Activated CD4-positive, alpha-beta memory T cell treated with anti-CD3 and anti-CD28 coated beads for 36 hours (primary cell): ENCODE results near the gene CRTC3. TPM values are rescaled to one million over a fixed set of nuclear protein-coding genes. Genes with fewer than 3 reads are reported as not detected.
A peak's percentile ranks its signal among the peaks of the same experiment; 100 is the strongest.

Source experiments
- CTCF ChIA-PET: fragments of 350-600 bp; sonication (Branson Sonifier 250); formaldehyde crosslinking; loops from one replicate; lab custom pipeline; 2021; ENCODE audit warnings: antibody characterized with exemption, inconsistent platforms; lab: Charles Lee
- POLR2A ChIA-PET: fragments of 350-600 bp; sonication (Branson Sonifier 250); formaldehyde crosslinking; loops from one replicate; lab custom pipeline; 2021; ENCODE audit warnings: antibody characterized with exemption; lab: Charles Lee
- DNase-seq: peaks from one replicate; pipeline ENCODE4 v3.0.0-alpha.2; 2020
- H3K27ac Mint-ChIP-seq: one replicate; pipeline ENCODE4 v1.8.0; 2021; ENCODE audit warnings: mixed read lengths
- H3K27me3 Mint-ChIP-seq: one replicate; pipeline ENCODE4 v1.8.0; 2021; ENCODE audit warnings: mixed read lengths
- H3K36me3 Mint-ChIP-seq: one replicate; pipeline ENCODE4 v1.8.0; 2021; ENCODE audit warnings: mixed read lengths
- H3K4me1 Mint-ChIP-seq: one replicate; pipeline ENCODE4 v1.8.0; 2021; ENCODE audit warnings: low read depth, mixed read lengths
- H3K4me3 Mint-ChIP-seq: one replicate; pipeline ENCODE4 v1.8.0; 2021; ENCODE audit warnings: mild to moderate bottlenecking, mixed read lengths
- H3K9me3 Mint-ChIP-seq: one replicate; pipeline ENCODE4 v1.8.0; 2021; ENCODE audit warnings: mixed read lengths
- intact Hi-C: fragments of 100-400 bp; cut with micrococcal nuclease; formaldehyde crosslinking; loops from one replicate; pipeline ENCODE4 v1.15.1; 2023
- total RNA-seq, 2 experiments: library from RNA; stranded (reverse); gene quantifications; one replicate each; pipeline ENCODE4 v1.2.3, GENCODE V29; 2021

The CRTC3 gene
- total RNA-seq, 2 experiments from 2014 or later = 34.7 to 37.8 TPM

GRCh38 chr15:90607361-90607760 lies 77.6 kb downstream of the CRTC3 start:
- Mint-ChIP-seq H3K36me3 (peaks cover 18% of the 10 kb centered on the region), H3K4me1 (peaks cover 14% of the 10 kb centered on the region), H3K9me3 (no peaks in the 10 kb centered on the region), H3K4me3 (no peak overlapping the region), H3K27ac (no peak overlapping the region), H3K27me3 (no peaks in the 10 kb centered on the region)
- ChIA-PET CTCF (interaction anchor here (1.0 to 1.3 kb wide), 2 partner anchors 9 to 315 kb away, joined by 3 read pairs; no protein-coding TSS in a partner anchor), POLR2A (no interaction called here)
- intact Hi-C loops = no loop called here
- DNase-seq = no peak

GRCh38 chr15:90609242-90610180 lies 79.8 kb downstream of the CRTC3 start:
- Mint-ChIP-seq H3K36me3 (peaks cover 13% of the 10 kb centered on the region), H3K27me3 (no peaks in the 10 kb centered on the region), H3K27ac (no peak overlapping the region), H3K4me3 (no peak overlapping the region), H3K9me3 (no peaks in the 10 kb centered on the region), H3K4me1 (peaks cover 14% of the 10 kb centered on the region)
- intact Hi-C loops = no loop called here
- ChIA-PET POLR2A (no interaction called here), CTCF (no interaction called here)
- no peak for DNase-seq

GRCh38 chr15:90610190-90610589 lies 80.5 kb downstream of the CRTC3 start:
- no peak for DNase-seq
- Mint-ChIP-seq H3K4me3 (no peak overlapping the region), H3K27me3 (no peaks in the 10 kb centered on the region), H3K9me3 (no peaks in the 10 kb centered on the region), H3K36me3 (peaks cover 14% of the 10 kb centered on the region), H3K4me1 (peaks cover 13% of the 10 kb centered on the region), H3K27ac (no peak overlapping the region)
- CTCF ChIA-PET = no interaction called here
- intact Hi-C loops = no loop called here
- POLR2A ChIA-PET = no interaction called here

- ChIA-PET CTCF (no interaction called here), POLR2A (no interaction called here)
- DNase-seq = no peak
- H3K36me3 Mint-ChIP-seq = peaks cover 20% of the 10 kb centered on the region
- H3K9me3 Mint-ChIP-seq = no peaks in the 10 kb centered on the region
- peaks cover 13% of the 10 kb centered on the region for H3K4me1 Mint-ChIP-seq
- H3K4me3 Mint-ChIP-seq = no peak overlapping the region
- H3K27me3 Mint-ChIP-seq = no peaks in the 10 kb centered on the region
- no peak overlapping the region for H3K27ac Mint-ChIP-seq
- intact Hi-C loops = no loop called here
Observed at GRCh38 chr15:90611157-90611556, 81.4 kb downstream of the CRTC3 start.

- Mint-ChIP-seq H3K27ac (peak overlapping the region; percentile 21), H3K36me3 (peaks cover 40% of the 10 kb centered on the region), H3K4me1 (peaks cover 45% of the 10 kb centered on the region), H3K4me3 (no peak overlapping the region), H3K27me3 (no peaks in the 10 kb centered on the region), H3K9me3 (no peaks in the 10 kb centered on the region)
- no peak for DNase-seq
- ChIA-PET CTCF (interaction anchor here (0.6 to 3.2 kb wide), 2 partner anchors 10 to 297 kb away, joined by 3 to 16 read pairs; no protein-coding TSS in a partner anchor), POLR2A (no interaction called here)
- intact Hi-C loops = no loop called here
Observed at GRCh38 chr15:90617171-90617570, 87.4 kb downstream of the CRTC3 start.

- no peaks in the 10 kb centered on the region for H3K9me3 Mint-ChIP-seq
- CTCF ChIA-PET = interaction anchor here (1.2 to 3.2 kb wide), 2 partner anchors 13 to 298 kb away, joined by 3 to 16 read pairs; no protein-coding TSS in a partner anchor
- no peaks in the 10 kb centered on the region for H3K27me3 Mint-ChIP-seq
- H3K27ac Mint-ChIP-seq = peak overlapping the region; percentile 9
- no peak for DNase-seq
- POLR2A ChIA-PET = interaction anchor here (0.6 kb wide), 1 partner anchor 33 kb away, joined by 3 read pairs; no protein-coding TSS in a partner anchor
- intact Hi-C loops = no loop called here
- no peak overlapping the region for H3K4me3 Mint-ChIP-seq
- H3K36me3 Mint-ChIP-seq = peaks cover 40% of the 10 kb centered on the region
- peaks cover 45% of the 10 kb centered on the region for H3K4me1 Mint-ChIP-seq
Observed at GRCh38 chr15:90617668-90618097, 88.0 kb downstream of the CRTC3 start.

GRCh38 chr15:90618330-90619125 lies 88.8 kb downstream of the CRTC3 start:
- Mint-ChIP-seq H3K4me1 (peaks cover 42% of the 10 kb centered on the region), H3K4me3 (no peak overlapping the region), H3K27me3 (no peaks in the 10 kb centered on the region), H3K36me3 (peaks cover 37% of the 10 kb centered on the region), H3K9me3 (no peaks in the 10 kb centered on the region), H3K27ac (no peak overlapping the region)
- ChIA-PET CTCF (interaction anchor here (0.7 to 3.2 kb wide), 8 partner anchors 14 to 315 kb away, joined by 3 to 16 read pairs (median 4); partner anchors contain the start of gene BLM), POLR2A (interaction anchor here (0.6 to 0.7 kb wide), 2 partner anchors 26 to 111 kb away, joined by 4 to 7 read pairs; no protein-coding TSS in a partner anchor)
- no peak for DNase-seq
- intact Hi-C loops = no loop called here

- CTCF ChIA-PET = interaction anchor here (0.7 to 3.2 kb wide), 11 partner anchors 16 to 326 kb away, joined by 3 to 16 read pairs (median 4); partner anchors contain the start of gene BLM
- Mint-ChIP-seq H3K4me1 (peaks cover 34% of the 10 kb centered on the region), H3K4me3 (peak overlapping the region; percentile 4), H3K9me3 (no peaks in the 10 kb centered on the region), H3K36me3 (peaks cover 37% of the 10 kb centered on the region), H3K27me3 (no peaks in the 10 kb centered on the region), H3K27ac (peak overlapping the region; percentile 10)
- intact Hi-C loops = no loop called here
- no peak for DNase-seq
- POLR2A ChIA-PET = interaction anchor here (0.7 kb wide), 1 partner anchor 145 kb away, joined by 3 read pairs; no protein-coding TSS in a partner anchor
Observed at GRCh38 chr15:90619468-90619867, 89.7 kb downstream of the CRTC3 start.

- ChIA-PET CTCF (interaction anchor here (0.7 to 3.2 kb wide), 7 partner anchors 16 to 313 kb away, joined by 3 to 16 read pairs (median 5); no protein-coding TSS in a partner anchor), POLR2A (interaction anchor here (0.7 kb wide), 1 partner anchor 145 kb away, joined by 3 read pairs; no protein-coding TSS in a partner anchor)
- Mint-ChIP-seq H3K4me3 (peak overlapping the region; percentile 4), H3K9me3 (no peaks in the 10 kb centered on the region), H3K36me3 (peaks cover 37% of the 10 kb centered on the region), H3K27me3 (no peaks in the 10 kb centered on the region), H3K27ac (peak overlapping the region; percentile 10), H3K4me1 (peaks cover 34% of the 10 kb centered on the region)
- no peak for DNase-seq
- intact Hi-C loops = no loop called here
Observed at GRCh38 chr15:90619939-90620338, 90.2 kb downstream of the CRTC3 start.

GRCh38 chr15:90620379-90621067 lies 90.8 kb downstream of the CRTC3 start:
- DNase-seq = peak; percentile 42
- ChIA-PET POLR2A (no interaction called here), CTCF (interaction anchor here (1.7 to 3.2 kb wide), 3 partner anchors 27 to 301 kb away, joined by 5 to 16 read pairs (median 6); no protein-coding TSS in a partner anchor)
- intact Hi-C loops = no loop called here
- Mint-ChIP-seq H3K4me1 (peaks cover 34% of the 10 kb centered on the region), H3K27me3 (no peaks in the 10 kb centered on the region), H3K9me3 (no peaks in the 10 kb centered on the region), H3K4me3 (no peak overlapping the region), H3K36me3 (peaks cover 34% of the 10 kb centered on the region), H3K27ac (peak overlapping the region; percentile 38)

- Mint-ChIP-seq H3K9me3 (no peaks in the 10 kb centered on the region), H3K4me1 (peaks cover 15% of the 10 kb centered on the region), H3K4me3 (no peak overlapping the region), H3K27me3 (no peaks in the 10 kb centered on the region), H3K36me3 (peaks cover 21% of the 10 kb centered on the region), H3K27ac (no peak overlapping the region)
- DNase-seq = no peak
- intact Hi-C loops = no loop called here
- ChIA-PET CTCF (no interaction called here), POLR2A (no interaction called here)
Observed at GRCh38 chr15:90623854-90624253, 94.1 kb downstream of the CRTC3 start.
